ENCODE data around the gene C1orf159. TPM values are rescaled to one million over a fixed set of nuclear protein-coding genes. Genes with fewer than 3 reads are reported as not detected.

Gene C1orf159
- total and polyA plus RNA-seq, 2 experiments from 2014 or later = 9.6 to 21.5 TPM

DNA sequence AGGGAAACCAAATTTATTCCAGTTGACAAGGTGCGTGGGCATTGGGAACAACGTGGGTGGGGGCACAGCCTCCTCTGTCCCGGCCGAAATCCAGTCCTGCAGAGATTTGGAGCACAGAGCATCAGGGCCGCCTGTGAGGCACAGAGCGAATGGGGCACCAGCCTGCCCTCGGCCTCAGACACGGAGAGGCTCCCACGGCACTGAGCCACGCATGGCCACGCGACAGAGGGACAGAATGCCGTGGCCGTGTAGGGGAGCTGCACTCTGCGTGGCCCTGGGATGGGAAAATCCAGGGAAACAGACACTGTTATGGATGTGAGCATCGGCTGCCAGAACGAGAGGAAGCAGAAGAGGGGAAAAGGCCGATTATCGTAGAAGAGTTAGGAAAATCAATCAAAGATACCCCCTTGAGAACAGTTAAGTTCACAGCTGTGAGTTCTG lies 13.5 kb upstream of the C1orf159 start:
- H3K9me2 ChIP-seq (ENCODE audit: insufficient read depth) = no peaks in the 10 kb centered on the region
- no peaks in the 10 kb centered on the region for H3K36me3 ChIP-seq (ENCODE audit: insufficient read depth)
- no peaks in the 10 kb centered on the region for H3K79me2 ChIP-seq (replicated peaks; ENCODE audit: insufficient read depth)
- peaks cover 9% of the 10 kb centered on the region for H3K4me1 Mint-ChIP-seq
- H3F3A ChIP-seq (replicated peaks; ENCODE audit: low read depth) = peaks cover 5% of the 10 kb centered on the region; the same call in 1 of the 2 replicates
- no peak overlapping the region for H2AFZ ChIP-seq
- TF ChIP-seq JUNB (IDR thresholded peaks at IDR 0.05; ENCODE audit: unreplicated experiment) (no peak), REST (IDR thresholded peaks at IDR 0.05; ENCODE audit: unreplicated experiment) (no peak), EZH2 (IDR thresholded peaks at IDR 0.05; ENCODE audit: low read depth, unreplicated experiment) (no peak), ZNF114 (CRISPR knock-in tag; IDR thresholded peaks at IDR 0.05) (no peak), ZNF462 (CRISPR knock-in tag; IDR thresholded peaks at IDR 0.05) (no peak), CREB1 (CRISPR knock-in tag; IDR thresholded peaks at IDR 0.05; ENCODE audit: low read depth) (no peak)
- TF ChIP-seq, protein P1, sequence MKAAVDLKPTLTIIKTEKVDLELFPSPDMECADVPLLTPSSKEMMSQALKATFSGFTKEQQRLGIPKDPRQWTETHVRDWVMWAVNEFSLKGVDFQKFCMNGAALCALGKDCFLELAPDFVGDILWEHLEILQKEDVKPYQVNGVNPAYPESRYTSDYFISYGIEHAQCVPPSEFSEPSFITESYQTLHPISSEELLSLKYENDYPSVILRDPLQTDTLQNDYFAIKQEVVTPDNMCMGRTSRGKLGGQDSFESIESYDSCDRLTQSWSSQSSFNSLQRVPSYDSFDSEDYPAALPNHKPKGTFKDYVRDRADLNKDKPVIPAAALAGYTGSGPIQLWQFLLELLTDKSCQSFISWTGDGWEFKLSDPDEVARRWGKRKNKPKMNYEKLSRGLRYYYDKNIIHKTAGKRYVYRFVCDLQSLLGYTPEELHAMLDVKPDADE (IDR thresholded peaks at IDR 0.05) = no peak
- no peak overlapping the region for H3K27ac Mint-ChIP-seq
- H3K4me1 ChIP-seq (ENCODE audit: insufficient read depth) = no peaks in the 10 kb centered on the region
- H3K27ac ChIP-seq (ENCODE audit: low read depth) = no peak overlapping the region
- no peak overlapping the region for H3K4me3 Mint-ChIP-seq
- H4K20me1 ChIP-seq (replicated peaks; ENCODE audit: insufficient read depth) = no peaks in the 10 kb centered on the region
- no peak overlapping the region for H3K4me3 ChIP-seq
- ATAC-seq (no peak), DNase-seq (ENCODE audit: low spot score) (no peak)
- H3K36me3 Mint-ChIP-seq (ENCODE audit: low read depth) = no peaks in the 10 kb centered on the region
- H3K27me3 Mint-ChIP-seq (ENCODE audit: insufficient read depth, low read depth, poor library complexity) = peaks cover 8% of the 10 kb centered on the region
- H3K9me3 Mint-ChIP-seq = no peaks in the 10 kb centered on the region
- H3K27me3 ChIP-seq (ENCODE audit: insufficient read depth) = no peaks in the 10 kb centered on the region
- H3K4me2 ChIP-seq = no peak overlapping the region
